Fibroblast of peridontal ligament (primary cell): Measurements from ENCODE around the gene ANO2.
"Not testable (repeated sequence)": the region's sequence is repeated elsewhere in the genome, so short reads cannot be mapped to it uniquely, and the experiment has no call there.

Experiments used
- DNase-seq: peaks from one replicate; pipeline ENCODE4 v3.0.0-alpha.2; 2010; ENCODE audit errors: extremely low read depth

Gene ANO2

DNA sequence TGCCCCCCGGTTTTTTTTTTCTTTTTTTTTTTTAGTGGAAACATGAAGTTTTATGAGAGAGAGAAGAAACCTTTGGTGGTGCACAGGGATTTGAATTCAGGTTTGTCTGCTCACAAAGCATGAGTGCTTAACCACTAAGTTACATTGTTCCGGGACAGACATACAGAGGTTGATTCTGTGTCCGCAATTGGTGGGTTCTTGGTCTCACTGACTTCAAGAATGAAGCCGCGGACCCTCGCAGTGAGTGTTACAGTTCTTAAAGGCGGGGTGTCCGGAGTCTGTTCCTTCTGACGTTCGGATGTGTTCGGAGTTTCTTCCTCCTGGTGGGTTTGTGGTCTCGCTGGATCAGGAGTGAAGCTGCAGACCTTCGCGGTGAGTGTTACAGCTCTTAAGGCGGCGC, 57.2 kb downstream of the ANO2 start:
- not testable (repeated sequence) for DNase-seq

DNA sequence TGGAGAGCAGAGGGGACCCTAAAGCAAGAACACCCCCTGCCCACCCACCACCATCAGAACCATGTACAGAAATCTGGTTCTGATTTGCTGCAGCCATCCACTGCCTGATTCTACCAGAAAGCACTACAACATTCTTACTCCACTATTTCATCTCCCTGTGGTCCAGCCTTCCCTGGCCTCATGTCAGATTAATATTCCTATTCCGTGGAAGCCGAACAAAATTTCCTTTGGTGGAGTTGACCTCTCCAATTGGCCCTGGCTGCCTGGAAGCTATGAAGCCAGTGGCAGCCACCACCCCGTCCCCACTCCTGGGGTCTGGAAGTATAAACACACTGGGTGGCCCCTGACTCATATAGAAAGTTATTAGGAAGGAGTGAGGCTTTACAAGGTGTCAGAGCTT, 60.2 kb downstream of the ANO2 start:
- no peak for DNase-seq

DNA sequence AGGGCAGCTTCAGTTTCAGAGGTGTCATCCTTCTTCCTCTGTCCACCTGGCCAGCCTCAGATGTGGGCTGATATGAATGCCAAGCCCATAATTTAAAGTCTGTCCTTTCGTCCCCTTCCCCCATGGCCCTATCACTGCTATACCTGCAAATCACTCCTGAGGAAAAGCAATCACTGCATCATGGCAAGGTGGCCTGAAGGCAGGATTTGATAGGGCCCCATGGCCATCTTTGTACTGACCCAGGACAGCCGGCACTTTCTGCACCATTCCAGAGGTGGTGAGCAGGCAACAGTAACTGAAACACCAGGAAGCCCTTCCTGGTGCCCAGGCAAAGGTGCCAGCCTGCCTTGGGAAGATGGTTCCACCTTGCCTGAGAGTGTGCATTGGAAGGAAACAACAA, 60.8 kb downstream of the ANO2 start:
- no peak for DNase-seq

DNA sequence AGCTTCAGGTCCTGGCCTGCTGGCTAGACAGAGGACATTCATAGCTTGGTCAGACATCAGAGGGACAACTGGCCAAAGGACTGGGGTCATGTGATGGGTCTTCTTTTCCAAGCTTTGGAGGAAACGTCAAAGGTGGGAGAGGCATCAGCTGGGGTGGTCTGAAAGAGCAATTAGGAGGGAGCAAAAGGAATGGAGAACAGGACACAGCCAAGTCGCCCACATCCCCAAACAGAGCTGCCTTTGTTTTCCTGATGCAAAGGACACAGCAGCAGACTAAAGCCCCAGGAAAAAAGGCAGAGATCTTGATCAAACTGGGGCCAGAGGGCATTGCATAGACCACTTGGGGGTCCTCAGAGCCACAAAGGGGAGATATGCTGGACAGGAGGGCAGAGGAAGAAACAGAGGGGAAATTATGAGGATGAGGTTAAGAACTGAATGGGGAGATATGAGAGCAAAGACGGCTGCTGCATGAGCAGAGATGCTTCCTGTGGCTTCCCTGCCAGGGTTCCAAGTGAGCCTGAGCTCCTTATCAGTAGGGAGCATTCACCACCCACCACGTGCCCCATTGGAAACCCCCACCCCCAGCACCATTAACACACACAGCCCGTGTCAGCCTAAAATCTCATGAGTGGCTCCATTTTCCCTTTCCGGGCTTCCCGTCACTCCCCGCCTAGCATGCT, 62.4 kb downstream of the ANO2 start:
- DNase-seq = no peak

DNA sequence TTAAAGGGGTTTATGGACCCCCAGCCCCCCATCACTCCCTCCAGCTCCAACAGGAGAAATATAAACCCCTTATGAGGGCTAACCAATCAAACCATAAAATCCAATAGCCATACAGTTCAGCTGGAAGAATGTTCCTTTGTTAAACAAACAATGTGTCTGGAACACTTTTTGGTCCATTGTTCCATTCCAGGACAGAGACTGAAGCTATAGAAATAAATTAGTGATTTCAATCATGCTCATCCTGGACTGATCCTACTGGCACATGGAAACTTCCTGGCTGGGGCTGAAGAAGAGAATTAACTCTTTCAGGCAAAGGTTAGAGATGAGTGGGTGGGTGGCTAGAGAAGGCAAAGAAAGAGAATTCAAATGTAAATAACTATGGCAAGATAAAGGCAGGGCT, 63.4 kb downstream of the ANO2 start:
- no peak for DNase-seq

DNA sequence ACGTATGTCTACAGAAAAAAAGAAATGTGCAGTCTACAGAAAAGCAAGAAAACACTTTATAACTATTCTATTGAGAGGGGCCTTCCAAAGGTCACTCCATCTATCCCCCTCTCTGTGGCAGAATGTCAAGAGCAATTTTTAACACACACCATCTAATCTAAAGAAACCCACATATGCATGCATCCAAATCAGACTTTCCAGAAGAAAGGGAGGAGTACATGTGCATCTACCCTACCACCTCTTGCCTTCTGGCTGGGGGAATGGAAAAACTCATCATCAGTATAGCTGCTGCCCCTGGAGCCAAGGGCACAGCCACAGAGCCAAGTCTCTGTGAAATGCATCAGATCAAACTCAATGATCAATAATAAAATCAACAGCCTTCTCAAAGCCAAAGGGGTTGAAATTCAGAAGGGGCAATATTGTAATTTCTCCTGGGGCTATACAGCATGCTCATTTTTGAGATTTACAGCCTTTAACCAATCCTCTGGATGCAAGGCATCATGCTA, 63.9 kb downstream of the ANO2 start:
- no peak for DNase-seq

DNA sequence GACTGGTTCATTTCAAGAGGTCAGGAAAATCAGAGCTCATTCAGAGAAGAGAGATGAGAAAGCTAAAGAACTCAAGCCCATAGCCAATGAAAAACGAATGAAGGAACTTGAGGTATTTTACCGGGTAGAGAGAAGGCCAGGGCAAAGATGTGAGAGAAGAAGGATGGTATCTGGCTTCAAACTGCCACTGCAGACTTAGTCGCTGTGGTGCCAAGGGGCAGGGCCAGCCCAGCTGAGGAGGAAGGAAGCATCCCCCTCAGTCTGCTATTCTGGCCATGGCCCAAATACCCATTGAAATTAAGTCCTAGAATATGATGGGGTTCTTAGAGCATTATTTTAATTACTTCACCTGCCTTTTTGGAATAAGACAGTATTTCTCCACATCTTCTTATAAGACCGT, 69.2 kb downstream of the ANO2 start:
- no peak for DNase-seq

DNA sequence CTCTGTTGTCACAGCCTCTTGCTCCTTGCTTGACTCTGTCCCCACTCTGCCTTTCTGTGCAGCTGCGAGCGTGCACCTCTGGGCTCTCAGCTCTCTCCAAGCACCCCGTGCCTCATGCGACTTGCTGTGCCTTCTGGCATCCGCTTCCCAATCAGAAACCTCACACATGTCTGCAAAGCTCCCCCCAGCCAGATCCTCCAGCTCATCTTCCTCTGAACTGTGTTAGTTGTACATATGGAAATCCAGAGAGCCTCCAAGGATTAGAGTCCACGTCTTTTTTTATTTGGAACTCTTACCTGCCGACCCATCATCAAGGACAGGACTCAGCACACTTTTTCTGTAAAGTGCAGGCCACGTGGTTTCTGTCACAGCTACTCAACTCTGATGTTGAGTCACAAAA, 70.5 kb downstream of the ANO2 start:
- DNase-seq = no peak

DNA sequence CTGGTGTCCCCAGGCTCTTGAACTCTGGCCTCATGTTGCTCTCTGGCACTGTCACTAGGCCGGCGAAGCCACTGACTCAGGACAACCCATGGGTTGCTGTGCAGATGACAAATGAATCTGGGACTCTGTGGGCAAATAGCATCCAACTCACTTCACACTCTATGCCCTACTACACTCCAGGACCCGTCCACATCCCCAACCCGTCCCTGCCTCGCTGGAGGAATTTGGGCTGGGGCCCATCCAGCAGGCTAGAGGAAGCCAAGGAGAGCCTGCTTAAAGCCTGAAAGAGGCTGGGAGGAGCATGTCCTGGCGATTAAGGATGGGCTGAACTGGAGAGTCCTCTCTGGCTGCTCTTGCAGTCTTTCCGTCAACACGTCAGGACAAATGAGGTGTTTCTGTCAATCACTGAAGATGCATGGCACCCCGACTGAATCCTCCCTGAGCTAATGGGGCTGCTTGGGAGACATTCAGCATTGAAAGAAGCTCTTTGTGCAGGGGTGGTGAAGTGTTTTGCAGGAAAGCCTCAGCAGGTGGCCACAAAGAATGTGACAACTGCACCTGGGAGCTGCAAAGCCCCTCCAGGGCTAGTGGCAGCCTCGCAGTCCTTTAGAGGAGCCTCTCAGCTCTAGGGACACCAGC, 71.7 kb downstream of the ANO2 start:
- no peak for DNase-seq

DNA sequence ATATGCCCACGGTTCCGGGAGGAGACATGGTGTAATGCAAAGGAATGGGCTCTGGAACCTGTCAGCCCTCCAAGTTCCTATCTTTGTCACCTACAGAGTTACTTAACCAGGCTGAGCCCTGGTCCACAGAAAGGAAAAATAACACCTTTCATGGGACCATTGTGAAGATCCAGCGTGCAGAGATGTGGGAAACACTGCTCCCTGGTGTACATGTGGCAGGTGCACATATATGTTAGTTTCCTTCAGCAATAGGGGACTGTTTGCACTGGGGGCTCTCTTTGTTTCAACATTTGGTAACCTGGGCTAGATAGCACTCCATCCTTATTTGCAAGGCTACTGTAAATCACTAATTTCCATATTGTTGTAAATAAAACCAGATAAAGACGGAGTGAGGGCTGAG, 72.3 kb downstream of the ANO2 start:
- peak; percentile 5 for DNase-seq

DNA sequence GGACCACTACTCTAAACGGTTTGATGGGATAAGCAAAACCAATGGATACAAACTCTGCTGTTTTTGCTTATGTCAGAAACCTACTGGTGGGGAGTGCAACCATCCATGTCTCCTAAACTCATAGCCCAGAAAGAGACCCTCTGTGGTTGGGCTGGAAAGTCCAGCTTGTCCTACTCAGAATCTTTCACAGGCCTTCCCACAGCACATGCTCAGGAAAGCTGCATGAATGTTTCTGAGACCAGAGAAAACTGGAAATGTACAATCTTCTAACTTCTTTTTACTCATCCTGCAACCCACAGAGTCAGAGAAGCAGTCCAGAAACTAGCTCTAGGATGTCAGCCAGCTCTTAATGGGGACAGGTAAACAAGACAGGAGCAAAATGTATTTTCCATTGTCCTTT, 73.3 kb downstream of the ANO2 start:
- DNase-seq = no peak

DNA sequence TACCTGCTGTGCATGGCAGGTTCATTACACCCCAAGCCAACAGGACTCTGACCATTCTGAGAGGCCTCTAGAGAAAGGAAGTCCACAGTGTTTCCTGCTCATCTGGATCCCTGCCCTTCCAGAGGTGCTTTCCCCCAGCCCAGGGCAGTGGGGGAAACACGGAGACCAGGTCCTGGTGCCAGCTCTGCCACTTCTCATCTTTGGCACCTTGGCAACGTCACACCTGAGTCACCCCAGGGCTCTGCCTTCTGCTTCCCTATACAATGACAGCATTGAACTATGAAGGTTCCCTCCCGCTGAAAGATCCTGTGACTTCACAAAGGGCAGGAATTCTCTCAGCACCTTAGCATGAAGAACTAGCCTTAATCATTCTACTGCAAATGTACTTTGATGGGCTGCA, 74.9 kb downstream of the ANO2 start:
- no peak for DNase-seq

DNA sequence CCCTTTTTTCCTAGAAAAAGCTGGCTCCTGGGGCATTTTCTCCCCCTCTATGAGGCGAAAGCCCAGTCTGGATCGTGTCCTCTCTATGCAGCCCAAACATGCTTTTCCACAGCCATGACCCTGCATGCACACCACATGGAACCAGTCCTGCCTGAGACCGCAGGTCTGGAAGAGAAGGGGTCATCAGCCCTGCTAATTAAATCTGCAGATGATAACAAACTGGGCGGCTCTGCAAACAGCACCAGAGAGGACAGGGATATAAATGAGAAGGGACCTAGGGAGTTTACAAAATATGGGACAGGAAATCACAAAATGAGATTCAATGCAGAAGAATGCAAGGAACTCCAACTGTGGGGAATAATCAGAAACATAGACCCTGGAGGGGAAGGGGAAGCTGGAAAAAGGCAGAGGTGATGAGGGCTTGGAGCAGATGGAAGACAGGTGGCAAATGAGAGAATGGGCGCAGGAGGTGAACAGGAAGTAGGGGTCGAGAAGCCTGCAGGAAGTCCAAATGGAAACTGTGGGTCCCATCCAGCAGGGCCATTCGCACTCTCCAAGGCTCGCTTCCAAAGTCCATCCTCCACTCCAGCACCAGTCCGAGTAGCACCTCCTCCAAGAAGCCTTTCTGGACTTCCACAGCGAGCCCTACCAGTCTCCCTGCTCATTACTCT, 76.3 kb downstream of the ANO2 start:
- no peak for DNase-seq

DNA sequence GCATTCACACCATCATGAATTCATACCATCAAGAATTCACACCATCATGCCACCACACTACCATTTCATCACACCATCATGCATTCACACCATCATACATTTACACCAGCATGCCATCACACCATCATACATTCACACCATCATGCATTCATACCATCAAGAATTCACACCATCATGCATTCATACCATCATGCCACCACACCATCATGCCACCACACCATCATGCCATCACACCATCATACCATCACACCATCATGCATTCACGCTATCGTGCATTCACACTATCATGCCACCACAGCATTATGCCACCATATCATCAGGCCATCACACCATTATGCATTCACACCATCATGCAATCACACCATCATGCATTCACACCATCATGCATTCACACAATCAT, 79.7 kb downstream of the ANO2 start:
- DNase-seq = no peak

DNA sequence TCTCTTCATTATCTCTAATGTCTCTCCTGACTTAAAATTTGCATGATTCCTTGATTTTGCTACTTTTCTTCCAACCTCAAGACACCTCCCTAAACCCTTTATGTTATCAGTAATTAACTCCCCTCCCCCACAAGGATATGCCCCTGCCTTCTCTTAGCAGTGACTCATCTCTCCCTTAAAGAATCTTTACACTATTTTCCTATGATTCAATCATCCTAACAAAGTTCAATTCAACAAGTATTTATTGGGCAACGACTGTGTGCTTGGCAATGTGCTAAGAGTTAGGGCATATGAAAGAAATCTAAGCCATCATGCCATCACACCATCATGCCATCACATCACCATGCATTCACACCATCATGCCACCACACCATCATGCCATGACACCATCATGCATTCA, 80.1 kb downstream of the ANO2 start:
- DNase-seq = no peak

DNA sequence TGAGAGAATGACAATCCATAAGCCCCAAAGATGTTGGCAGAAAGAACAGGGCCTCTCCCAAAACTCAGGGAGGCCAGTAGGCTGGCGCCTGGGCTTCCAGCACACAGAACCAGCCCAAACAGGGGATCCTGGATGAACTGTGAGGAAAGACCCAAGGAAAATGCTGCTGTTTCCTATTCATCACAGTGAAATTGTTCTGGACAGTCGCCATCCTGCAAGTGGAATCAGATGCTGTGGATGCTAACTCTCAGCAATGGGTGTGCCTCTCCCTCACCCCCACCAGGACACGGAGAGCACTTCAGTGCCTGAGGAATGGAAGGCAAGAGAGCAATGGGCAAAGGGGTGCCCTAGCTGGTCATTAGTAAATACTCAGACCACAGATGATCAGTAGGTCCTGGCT, 80.8 kb downstream of the ANO2 start:
- no peak for DNase-seq

DNA sequence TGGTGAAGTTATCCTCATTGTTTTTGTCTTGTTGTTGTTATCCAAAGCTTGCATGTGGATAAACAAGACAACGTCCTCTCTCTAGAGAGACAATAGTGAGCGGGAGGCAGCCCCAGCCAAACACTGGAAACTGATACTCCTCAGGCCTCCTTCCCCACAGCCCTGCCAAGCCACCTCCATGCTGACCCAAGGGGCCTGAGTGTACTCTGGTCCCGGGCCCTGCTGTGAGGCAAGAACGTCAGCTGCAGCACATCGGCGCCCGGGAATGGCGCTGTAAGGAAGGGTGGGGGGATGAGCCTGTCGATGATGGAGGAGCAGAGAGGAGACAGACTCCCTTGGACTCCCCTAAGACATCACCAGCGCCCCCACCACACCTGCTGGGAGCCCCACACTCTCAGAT, 83.6 kb downstream of the ANO2 start:
- no peak for DNase-seq

DNA sequence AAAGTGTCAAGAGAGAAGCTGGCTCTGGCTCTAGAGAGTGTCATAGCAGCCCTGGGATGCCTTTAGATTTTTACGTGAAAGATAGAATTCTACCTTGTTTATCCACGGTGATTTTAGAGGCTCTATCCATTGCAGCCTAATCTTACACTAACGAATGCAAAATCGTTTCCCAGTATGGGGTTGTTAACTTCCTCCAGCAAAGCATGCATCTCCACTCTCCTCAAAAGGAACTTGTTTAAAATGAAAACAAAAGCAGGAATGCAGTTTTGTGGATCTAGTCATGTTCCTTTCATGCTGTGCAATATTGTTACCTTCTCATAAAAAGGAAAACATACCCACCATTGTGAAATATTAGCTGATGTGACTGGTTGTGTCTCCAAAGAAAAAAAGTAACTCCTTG, 88.4 kb downstream of the ANO2 start:
- no peak for DNase-seq

DNA sequence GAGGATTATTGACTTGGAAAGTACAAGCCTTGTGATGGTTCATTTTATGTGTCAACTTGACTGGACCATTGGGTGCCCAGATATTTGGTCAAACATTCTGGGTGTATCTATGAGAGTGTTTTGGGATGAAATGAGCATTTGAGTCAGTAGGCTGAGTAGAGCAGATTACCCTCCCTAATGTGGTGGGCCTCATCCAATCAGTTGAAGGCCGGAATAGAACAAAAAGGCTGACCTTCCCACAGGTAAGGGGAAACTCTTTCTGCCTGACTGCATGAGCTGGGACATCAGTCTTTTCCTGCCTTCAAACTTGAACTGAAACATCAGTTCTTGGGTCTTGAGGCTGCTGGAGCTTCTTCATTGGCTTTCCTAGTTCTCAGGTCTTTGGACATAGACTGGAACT, 98.1 kb downstream of the ANO2 start:
- no peak for DNase-seq

DNA sequence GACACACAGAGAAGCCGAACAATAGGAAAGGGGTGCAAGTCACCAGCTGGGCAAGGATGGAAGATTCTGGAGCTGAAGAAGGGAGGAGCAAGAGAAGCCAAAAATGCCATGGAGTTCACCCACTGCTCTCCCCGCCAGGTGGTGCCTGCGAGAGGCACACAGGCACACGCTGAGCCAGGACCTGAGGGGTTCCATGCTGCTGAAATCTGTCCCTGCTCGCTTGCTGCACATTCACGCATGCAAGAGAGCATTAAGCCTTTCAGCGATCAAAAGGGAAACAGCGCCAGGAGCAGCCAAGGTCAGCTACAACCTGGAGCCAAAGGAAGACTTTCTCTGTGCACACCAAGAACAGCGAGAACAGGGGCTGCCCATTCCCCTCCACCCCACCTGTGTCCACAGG, 104.1 kb downstream of the ANO2 start:
- DNase-seq = no peak

DNA sequence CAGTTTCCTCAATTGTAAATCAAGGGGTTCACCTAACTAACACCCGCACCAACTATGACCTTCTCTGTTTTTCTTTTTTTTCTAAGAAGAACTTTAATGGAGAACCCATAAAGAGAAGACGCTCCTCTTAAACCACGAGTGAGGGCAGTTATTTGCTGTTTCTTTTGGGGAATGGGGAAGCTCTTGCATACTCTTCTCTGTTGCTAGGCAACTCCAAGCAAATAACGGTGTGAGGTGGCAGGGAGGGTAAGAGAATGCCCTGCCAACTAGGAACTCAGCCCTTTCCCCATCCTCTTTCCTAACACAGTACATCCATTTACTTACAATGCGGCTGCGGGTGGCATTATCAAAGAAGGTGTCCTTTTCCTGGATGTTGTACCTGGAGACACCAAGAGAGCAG, 114.9 kb downstream of the ANO2 start:
- no peak for DNase-seq

DNA sequence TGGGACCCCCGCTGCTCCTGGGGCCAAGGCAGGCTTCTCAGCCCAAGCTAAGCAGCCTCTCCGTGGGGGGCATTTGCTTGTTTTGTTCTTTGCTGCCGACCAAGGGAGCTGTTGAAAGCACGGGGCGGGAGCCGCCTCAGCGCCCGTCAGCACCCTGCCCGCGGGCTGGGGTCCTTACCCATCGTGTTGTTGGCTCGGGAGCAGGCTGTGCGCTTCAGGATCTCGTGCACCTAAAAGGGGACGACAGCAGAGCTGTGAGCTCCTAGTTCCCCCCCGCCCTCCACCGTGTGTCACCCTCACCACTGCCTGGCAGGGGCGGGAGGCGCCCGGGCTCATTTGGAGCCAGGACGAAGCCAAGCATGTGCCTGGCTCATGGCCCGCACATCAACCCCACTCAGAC, 117.5 kb downstream of the ANO2 start:
- DNase-seq = no peak

DNA sequence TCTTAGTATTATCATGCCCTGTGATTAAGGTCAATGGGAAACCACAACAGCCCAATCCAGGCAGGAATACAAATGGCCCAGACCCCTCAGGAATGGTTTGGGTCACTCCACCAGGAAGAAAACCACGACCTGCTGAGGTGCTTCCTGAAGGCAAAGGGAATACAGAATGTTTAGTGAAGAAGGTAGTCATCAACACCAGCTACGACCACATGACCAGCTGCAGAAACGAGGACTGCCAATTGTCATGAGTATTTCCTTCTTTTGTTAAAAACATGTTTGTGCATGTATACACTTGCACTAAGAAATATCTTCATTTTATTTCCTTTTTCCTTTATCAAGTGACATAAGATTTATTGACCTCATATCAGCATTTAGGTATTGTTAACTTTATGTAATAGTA, 119.3 kb downstream of the ANO2 start:
- DNase-seq = not testable (repeated sequence)
